ENCODE data around the gene UGT2A3. TPM values are rescaled to one million over a fixed set of nuclear protein-coding genes. Genes with fewer than 3 reads are reported as not detected.
"Not testable (repeated sequence)": the region's sequence is repeated elsewhere in the genome, so short reads cannot be mapped to it uniquely, and the experiment has no call there.

The UGT2A3 gene
- total RNA-seq, 1 experiment from 2014 or later = 2.9 TPM

DNA sequence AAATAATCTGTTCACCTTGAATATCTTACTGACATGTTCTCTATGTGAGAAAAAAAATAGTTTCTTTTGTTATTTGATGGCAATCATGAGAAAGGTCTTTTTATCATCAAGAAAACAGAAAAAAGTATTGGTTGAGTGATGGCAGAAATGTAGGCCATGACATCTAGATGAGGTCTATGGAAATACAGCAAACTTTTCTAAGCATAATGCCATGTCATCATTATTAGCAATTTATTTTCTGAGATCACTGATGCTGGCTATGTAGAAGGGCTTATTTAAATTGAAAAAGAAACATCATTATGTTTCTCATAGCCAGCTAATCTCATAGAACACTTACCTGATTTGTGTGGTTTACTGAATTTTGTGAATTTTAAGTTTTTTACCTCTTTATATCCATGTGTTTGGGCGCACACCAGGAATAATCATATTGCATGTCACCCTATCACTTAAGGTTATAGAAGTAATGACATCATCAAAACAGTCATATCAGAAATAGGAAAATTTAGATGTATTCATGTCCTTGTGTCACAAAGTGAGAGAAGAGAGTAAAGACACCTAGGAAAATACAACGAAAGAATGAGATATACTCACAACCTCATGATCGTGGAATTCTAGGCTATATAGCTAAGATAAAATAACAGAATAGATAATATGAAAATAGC, 22.4 kb downstream of the UGT2A3 start:
- no peaks in the 10 kb centered on the region for H3K36me3 Mint-ChIP-seq (ENCODE audit: insufficient read depth, unreplicated experiment)
- no peaks in the 10 kb centered on the region for H3K9me3 Mint-ChIP-seq (ENCODE audit: low read depth, unreplicated experiment)
- intact Hi-C loops (cut with micrococcal nuclease; ENCODE audit: unreplicated experiment) = no loop called here
- CTCF ChIA-PET = no interaction called here
- TF ChIP-seq, protein P1, sequence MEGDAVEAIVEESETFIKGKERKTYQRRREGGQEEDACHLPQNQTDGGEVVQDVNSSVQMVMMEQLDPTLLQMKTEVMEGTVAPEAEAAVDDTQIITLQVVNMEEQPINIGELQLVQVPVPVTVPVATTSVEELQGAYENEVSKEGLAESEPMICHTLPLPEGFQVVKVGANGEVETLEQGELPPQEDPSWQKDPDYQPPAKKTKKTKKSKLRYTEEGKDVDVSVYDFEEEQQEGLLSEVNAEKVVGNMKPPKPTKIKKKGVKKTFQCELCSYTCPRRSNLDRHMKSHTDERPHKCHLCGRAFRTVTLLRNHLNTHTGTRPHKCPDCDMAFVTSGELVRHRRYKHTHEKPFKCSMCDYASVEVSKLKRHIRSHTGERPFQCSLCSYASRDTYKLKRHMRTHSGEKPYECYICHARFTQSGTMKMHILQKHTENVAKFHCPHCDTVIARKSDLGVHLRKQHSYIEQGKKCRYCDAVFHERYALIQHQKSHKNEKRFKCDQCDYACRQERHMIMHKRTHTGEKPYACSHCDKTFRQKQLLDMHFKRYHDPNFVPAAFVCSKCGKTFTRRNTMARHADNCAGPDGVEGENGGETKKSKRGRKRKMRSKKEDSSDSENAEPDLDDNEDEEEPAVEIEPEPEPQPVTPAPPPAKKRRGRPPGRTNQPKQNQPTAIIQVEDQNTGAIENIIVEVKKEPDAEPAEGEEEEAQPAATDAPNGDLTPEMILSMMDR (IDR thresholded peaks at IDR 0.05; ENCODE audit: unreplicated experiment) = no peak
- H3K4me3 Mint-ChIP-seq (ENCODE audit: low read depth, unreplicated experiment) = no peak overlapping the region
- no peaks in the 10 kb centered on the region for H3K27me3 Mint-ChIP-seq (ENCODE audit: unreplicated experiment)
- BruUV-seq (replicated peaks) = no TSS peak
- no peak overlapping the region for H3K27ac Mint-ChIP-seq (ENCODE audit: unreplicated experiment)
- no peak for DNase-seq
- H3K4me1 Mint-ChIP-seq (ENCODE audit: low read depth, unreplicated experiment) = peaks cover 6% of the 10 kb centered on the region

DNA sequence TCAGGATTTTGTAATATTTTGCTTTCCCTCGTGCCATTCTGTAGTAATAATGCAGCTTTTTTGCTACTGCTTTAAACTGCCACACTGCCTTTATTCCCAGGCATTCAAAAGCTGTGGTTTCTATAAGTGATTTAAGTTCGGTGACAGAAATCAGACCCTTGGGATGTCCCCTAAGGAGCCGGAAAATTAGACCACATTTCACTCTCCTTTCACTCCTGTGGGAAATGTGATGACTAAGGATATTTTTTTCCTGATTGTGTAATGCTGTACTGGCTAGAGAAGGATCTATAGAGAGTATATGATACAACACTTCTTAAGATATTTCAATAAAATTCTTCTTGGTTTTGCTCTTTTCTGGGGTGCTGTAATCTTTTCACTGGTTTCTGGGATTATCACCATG, 24.4 kb downstream of the UGT2A3 start:
- Mint-ChIP-seq H3K36me3 (ENCODE audit: insufficient read depth, unreplicated experiment) (no peaks in the 10 kb centered on the region), H3K4me3 (ENCODE audit: low read depth, unreplicated experiment) (no peak overlapping the region), H3K27ac (ENCODE audit: unreplicated experiment) (no peak overlapping the region), H3K9me3 (ENCODE audit: low read depth, unreplicated experiment) (no peaks in the 10 kb centered on the region), H3K27me3 (ENCODE audit: unreplicated experiment) (no peaks in the 10 kb centered on the region), H3K4me1 (ENCODE audit: low read depth, unreplicated experiment) (peaks cover 14% of the 10 kb centered on the region)
- no TSS peak for BruUV-seq (replicated peaks)
- intact Hi-C loops (cut with micrococcal nuclease; ENCODE audit: unreplicated experiment) = no loop called here
- TF ChIP-seq, protein P1 (IDR thresholded peaks at IDR 0.05; ENCODE audit: unreplicated experiment) = no peak
- CTCF ChIA-PET = no interaction called here
- DNase-seq = no peak

DNA sequence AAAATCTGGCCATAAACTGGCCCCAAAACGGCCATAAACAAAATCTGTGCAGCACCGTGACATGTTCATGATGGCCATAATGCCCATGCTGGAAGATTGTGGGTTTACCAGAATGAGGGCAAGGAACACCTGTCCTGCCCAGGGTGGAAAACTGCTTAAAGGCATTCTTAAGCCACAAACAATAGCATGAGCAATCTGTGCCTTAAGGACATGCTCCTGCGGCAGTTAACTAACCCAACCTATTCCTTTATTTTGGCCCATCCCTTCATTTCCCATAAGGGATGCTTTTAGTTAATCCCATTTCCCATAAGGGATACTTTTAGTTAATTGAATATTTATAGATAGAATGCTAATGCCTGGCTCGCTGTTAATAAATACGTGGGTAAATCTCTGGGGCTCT, 29.4 kb downstream of the UGT2A3 start:
- H3K27ac Mint-ChIP-seq (ENCODE audit: unreplicated experiment); BruUV-seq (replicated peaks); H3K9me3 Mint-ChIP-seq (ENCODE audit: low read depth, unreplicated experiment); intact Hi-C loops (cut with micrococcal nuclease; ENCODE audit: unreplicated experiment); H3K4me3 Mint-ChIP-seq (ENCODE audit: low read depth, unreplicated experiment); DNase-seq; CTCF ChIA-PET; H3K27me3 Mint-ChIP-seq (ENCODE audit: unreplicated experiment); H3K36me3 Mint-ChIP-seq (ENCODE audit: insufficient read depth, unreplicated experiment): not testable (repeated sequence)
- peaks cover 26% of the 10 kb centered on the region for H3K4me1 Mint-ChIP-seq (ENCODE audit: low read depth, unreplicated experiment)

DNA sequence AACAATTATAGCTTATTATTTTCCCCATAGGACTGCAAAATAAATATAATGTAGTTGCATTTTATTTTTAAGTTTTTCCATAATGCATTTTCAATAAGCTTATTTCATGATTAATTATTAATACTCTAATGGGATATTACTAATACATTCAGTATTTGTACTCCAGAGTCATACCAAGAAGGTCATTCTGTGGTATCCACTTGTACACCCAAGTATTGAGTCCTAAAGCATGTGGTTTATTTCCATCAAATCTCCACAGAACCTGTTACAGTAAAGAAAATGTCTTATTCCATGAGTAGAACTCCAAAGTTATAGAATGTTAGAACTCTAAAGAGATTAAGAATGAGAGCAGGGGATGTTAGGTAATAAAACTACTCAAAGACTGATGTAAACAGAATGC, 30.6 kb downstream of the UGT2A3 start:
- peaks cover 2% of the 10 kb centered on the region for H3K9me3 Mint-ChIP-seq (ENCODE audit: low read depth, unreplicated experiment)
- H3K36me3 Mint-ChIP-seq (ENCODE audit: insufficient read depth, unreplicated experiment) = no peaks in the 10 kb centered on the region
- H3K27me3 Mint-ChIP-seq (ENCODE audit: unreplicated experiment) = no peaks in the 10 kb centered on the region
- CTCF ChIA-PET = interaction anchor here (0.5 to 0.7 kb wide), 3 partner anchors 24 to 279 kb away, joined by 4 to 6 read pairs (median 4); no protein-coding TSS in a partner anchor
- peaks cover 26% of the 10 kb centered on the region for H3K4me1 Mint-ChIP-seq (ENCODE audit: low read depth, unreplicated experiment)
- peak overlapping the region; percentile 60 for H3K27ac Mint-ChIP-seq (ENCODE audit: unreplicated experiment)
- no TSS peak for BruUV-seq (replicated peaks)
- H3K4me3 Mint-ChIP-seq (ENCODE audit: low read depth, unreplicated experiment) = no peak overlapping the region
- TF ChIP-seq, protein P1 (IDR thresholded peaks at IDR 0.05; ENCODE audit: unreplicated experiment) = no peak
- intact Hi-C loops (cut with micrococcal nuclease; ENCODE audit: unreplicated experiment) = no loop called here
- no peak for DNase-seq

DNA sequence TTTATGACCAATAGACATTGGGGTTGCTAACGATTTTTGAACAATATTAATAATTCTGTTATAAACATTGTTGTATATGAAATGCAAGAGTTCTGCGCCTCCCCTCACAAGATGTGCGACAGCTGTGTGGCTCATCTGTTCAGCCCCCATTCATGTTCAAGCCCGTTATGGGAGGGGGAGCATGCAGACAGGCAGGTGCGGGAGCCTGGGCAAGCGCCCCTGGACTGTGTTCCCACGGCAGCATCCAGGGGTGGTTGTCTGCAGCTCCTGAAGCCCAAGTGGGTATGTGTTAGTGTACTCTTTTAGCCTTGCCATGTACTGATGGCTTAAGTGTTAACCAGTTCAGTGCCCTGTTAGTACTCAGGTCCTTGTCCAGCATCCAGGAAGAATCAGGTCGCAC, 34.6 kb downstream of the UGT2A3 start:
- CTCF ChIA-PET = no interaction called here
- intact Hi-C loops (cut with micrococcal nuclease; ENCODE audit: unreplicated experiment) = no loop called here

More for the DNA sequence above, 34.6 kb downstream of the UGT2A3 start:
- Mint-ChIP-seq H3K36me3 (ENCODE audit: insufficient read depth, unreplicated experiment) (no peaks in the 10 kb centered on the region), H3K27me3 (ENCODE audit: unreplicated experiment) (no peaks in the 10 kb centered on the region), H3K4me1 (ENCODE audit: low read depth, unreplicated experiment) (peaks cover 12% of the 10 kb centered on the region), H3K9me3 (ENCODE audit: low read depth, unreplicated experiment) (peaks cover 2% of the 10 kb centered on the region), H3K27ac (ENCODE audit: unreplicated experiment) (no peak overlapping the region), H3K4me3 (ENCODE audit: low read depth, unreplicated experiment) (no peak overlapping the region)
- no peak for DNase-seq
- TF ChIP-seq, protein P1 (IDR thresholded peaks at IDR 0.05; ENCODE audit: unreplicated experiment) = no peak
- no TSS peak for BruUV-seq (replicated peaks)
